Measurements from ENCODE around the gene PTCHD1. TPM values are rescaled to one million over a fixed set of nuclear protein-coding genes. Genes with fewer than 3 reads are reported as not detected.

The PTCHD1 gene
- total RNA-seq, 1 donor from 2014 or later: 0.43 TPM

DNA sequence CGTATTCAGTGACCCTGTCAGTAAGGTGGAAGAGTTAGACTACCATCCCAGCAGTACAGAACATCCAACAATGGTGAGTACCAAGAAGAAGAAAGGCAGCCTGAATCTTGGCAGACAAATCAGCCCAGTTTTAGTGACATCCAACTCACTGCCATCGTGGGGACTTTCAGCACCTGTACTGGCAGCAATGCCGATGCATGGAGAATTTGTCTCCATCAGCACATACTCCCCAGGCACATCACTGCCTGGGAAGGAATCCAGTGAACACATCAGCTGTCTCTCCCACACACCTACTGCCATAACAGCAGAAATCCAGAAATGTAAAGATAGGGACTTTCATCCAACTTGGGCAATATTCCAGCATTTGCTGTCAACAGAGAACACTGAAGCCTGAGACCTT lies 29.8 kb downstream of the PTCHD1 start:
- H3K27ac Mint-ChIP-seq: no peak overlapping the region
- no peaks in the 10 kb centered on the region for H3K36me3 Mint-ChIP-seq (ENCODE audit: insufficient read depth)
- H3K9me3 Mint-ChIP-seq (ENCODE audit: low read depth): peaks cover 13% of the 10 kb centered on the region
- no peak overlapping the region for H3K4me3 Mint-ChIP-seq (ENCODE audit: low read depth)
- TF ChIP-seq, protein P1, sequence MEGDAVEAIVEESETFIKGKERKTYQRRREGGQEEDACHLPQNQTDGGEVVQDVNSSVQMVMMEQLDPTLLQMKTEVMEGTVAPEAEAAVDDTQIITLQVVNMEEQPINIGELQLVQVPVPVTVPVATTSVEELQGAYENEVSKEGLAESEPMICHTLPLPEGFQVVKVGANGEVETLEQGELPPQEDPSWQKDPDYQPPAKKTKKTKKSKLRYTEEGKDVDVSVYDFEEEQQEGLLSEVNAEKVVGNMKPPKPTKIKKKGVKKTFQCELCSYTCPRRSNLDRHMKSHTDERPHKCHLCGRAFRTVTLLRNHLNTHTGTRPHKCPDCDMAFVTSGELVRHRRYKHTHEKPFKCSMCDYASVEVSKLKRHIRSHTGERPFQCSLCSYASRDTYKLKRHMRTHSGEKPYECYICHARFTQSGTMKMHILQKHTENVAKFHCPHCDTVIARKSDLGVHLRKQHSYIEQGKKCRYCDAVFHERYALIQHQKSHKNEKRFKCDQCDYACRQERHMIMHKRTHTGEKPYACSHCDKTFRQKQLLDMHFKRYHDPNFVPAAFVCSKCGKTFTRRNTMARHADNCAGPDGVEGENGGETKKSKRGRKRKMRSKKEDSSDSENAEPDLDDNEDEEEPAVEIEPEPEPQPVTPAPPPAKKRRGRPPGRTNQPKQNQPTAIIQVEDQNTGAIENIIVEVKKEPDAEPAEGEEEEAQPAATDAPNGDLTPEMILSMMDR (IDR thresholded peaks at IDR 0.05; ENCODE audit: unreplicated experiment): no peak
- H3K27me3 Mint-ChIP-seq: no peaks in the 10 kb centered on the region
- DNase-seq (ENCODE audit: low spot score, unreplicated experiment): no peak
- no peaks in the 10 kb centered on the region for H3K4me1 Mint-ChIP-seq (ENCODE audit: low read depth)

DNA sequence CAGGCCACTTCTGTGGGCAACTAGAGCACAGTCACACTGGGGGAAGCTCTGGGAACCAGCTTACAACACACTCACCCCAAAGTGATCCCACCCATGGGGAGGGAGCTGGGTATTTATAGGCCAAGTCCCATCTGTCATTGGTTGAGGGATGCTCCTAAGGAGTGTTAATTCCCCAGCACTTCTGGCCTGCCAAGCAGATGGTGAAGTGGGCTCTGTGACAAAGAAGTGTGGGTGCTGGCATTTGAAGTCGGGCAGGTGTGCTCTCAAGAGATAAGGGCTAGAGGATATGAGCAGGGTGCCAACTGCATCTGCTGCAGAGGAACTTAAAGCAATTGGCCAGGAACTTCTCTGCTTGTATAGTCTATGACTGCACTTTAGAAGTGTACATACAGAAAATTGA lies 30.9 kb downstream of the PTCHD1 start:
- Mint-ChIP-seq H3K4me3 (ENCODE audit: low read depth) (no peak overlapping the region), H3K36me3 (ENCODE audit: insufficient read depth) (no peaks in the 10 kb centered on the region), H3K9me3 (ENCODE audit: low read depth) (peaks cover 12% of the 10 kb centered on the region), H3K27me3 (no peaks in the 10 kb centered on the region), H3K27ac (no peak overlapping the region), H3K4me1 (ENCODE audit: low read depth) (no peaks in the 10 kb centered on the region)
- DNase-seq (ENCODE audit: low spot score, unreplicated experiment): no peak
- TF ChIP-seq, protein P1 (IDR thresholded peaks at IDR 0.05; ENCODE audit: unreplicated experiment): no peak

DNA sequence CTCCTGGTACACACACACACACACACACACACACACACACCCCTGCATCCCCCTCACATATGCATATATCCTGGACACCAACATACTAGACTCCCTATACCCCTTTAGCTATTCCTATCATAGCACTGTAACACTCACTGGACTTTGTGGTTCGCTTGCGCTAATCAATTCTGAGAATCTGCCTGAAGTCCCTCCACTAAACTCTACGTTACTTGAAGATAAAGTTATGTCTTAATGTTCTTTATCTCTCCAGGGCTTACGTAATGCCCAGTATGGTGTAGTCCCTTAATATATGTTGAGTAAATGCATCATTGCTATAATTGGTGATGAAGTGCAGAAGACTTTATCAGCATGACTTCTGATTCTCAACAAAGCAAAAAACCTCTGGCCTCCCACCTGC lies 32.3 kb downstream of the PTCHD1 start:
- no peaks in the 10 kb centered on the region for H3K36me3 Mint-ChIP-seq (ENCODE audit: insufficient read depth)
- no peak overlapping the region for H3K4me3 Mint-ChIP-seq (ENCODE audit: low read depth)
- no peak overlapping the region for H3K27ac Mint-ChIP-seq
- H3K27me3 Mint-ChIP-seq: no peaks in the 10 kb centered on the region
- H3K4me1 Mint-ChIP-seq (ENCODE audit: low read depth): no peaks in the 10 kb centered on the region
- H3K9me3 Mint-ChIP-seq (ENCODE audit: low read depth): peaks cover 9% of the 10 kb centered on the region
- no peak for DNase-seq (ENCODE audit: low spot score, unreplicated experiment)
- TF ChIP-seq, protein P1 (IDR thresholded peaks at IDR 0.05; ENCODE audit: unreplicated experiment): no peak

DNA sequence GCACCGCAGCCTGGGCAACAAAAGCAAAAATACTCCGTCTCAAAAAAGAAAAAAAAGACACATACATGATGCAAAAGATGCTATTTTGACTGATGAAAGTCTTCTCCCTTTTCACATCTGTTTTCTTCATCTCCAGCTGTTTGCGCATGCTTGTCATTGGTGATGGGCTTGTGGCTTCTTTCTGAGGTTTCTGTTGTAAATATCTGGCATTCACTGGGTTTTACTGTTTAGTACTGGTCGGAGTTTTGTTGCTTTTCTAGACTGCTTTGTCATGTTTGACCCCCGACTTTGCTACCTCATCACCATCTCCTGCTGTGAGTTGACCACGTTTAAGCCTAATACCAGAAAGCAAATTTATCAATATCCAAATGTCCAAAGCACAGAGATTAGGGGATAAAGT lies 34.4 kb downstream of the PTCHD1 start:
- TF ChIP-seq, protein P1 (IDR thresholded peaks at IDR 0.05; ENCODE audit: unreplicated experiment): no peak
- Mint-ChIP-seq H3K27me3 (no peaks in the 10 kb centered on the region), H3K36me3 (ENCODE audit: insufficient read depth) (no peaks in the 10 kb centered on the region), H3K9me3 (ENCODE audit: low read depth) (no peaks in the 10 kb centered on the region), H3K4me3 (ENCODE audit: low read depth) (no peak overlapping the region), H3K4me1 (ENCODE audit: low read depth) (peaks cover 3% of the 10 kb centered on the region), H3K27ac (no peak overlapping the region)
- DNase-seq (ENCODE audit: low spot score, unreplicated experiment): no peak

DNA sequence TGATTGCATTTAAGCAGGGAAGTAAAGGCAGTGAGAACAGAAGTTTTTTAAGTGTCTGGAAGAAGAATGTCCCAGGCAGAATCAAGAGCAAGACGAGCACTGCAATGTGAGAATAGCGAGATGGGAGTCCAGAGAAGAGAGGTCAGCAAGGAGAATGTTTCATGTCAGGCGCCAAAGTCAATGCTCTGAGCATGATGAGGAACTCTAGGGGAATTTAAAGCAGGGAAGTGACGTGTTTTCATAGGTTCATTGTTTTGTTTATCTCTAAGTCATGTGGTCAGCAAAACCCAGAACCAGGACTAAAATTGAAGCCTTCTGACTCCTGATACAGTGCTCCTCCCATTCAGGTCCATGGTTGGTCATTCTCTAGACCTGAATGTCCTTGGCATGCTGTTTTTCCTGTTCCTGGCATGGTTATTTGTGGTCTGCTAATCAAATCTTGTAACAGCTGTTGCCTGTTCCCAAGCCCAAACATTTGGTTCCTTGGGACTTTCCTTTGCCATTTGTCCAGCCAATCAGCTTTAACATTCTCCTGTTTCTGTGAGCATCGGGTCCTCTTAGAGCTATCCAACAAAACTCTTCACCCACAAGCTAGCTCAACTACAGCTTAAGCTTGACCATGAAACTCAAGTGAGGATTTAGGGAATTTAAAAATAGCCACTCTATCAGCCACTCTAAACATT lies 37.7 kb downstream of the PTCHD1 start:
- no peaks in the 10 kb centered on the region for H3K27me3 Mint-ChIP-seq
- DNase-seq (ENCODE audit: low spot score, unreplicated experiment): no peak
- no peak overlapping the region for H3K27ac Mint-ChIP-seq
- H3K36me3 Mint-ChIP-seq (ENCODE audit: insufficient read depth): no peaks in the 10 kb centered on the region
- H3K9me3 Mint-ChIP-seq (ENCODE audit: low read depth): no peaks in the 10 kb centered on the region
- H3K4me1 Mint-ChIP-seq (ENCODE audit: low read depth): peaks cover 3% of the 10 kb centered on the region
- H3K4me3 Mint-ChIP-seq (ENCODE audit: low read depth): no peak overlapping the region
- TF ChIP-seq, protein P1 (IDR thresholded peaks at IDR 0.05; ENCODE audit: unreplicated experiment): no peak
